Skeletal muscle tissue (tissue), 4 donors: ENCODE measurements around the gene CCDC9B. TPM values are rescaled to one million over a fixed set of nuclear protein-coding genes. Genes with fewer than 3 reads are reported as not detected.

Experiments
- H3K27ac ChIP-seq: one replicate; pipeline ENCODE4 v1.7.0; 2013; ENCODE audit warnings: mild to moderate bottlenecking, low read depth, low read length, inconsistent platforms
- H3K27me3 ChIP-seq, 3 donors: one replicate each; pipeline ENCODE4 v1.7.0; 2013; ENCODE audit warnings: low read length in 3 of 3; ENCODE audit not compliant: control insufficient read depth in 3 of 3, insufficient read depth in 3 of 3
- H3K36me3 ChIP-seq, 3 donors: one replicate each; pipeline ENCODE4 v1.7.0; 2013; ENCODE audit warnings: low read length in 3 of 3; ENCODE audit not compliant: control insufficient read depth in 3 of 3, insufficient read depth in 3 of 3
- H3K4me1 ChIP-seq, 3 donors: one replicate each; pipeline ENCODE4 v1.7.0; 2013; ENCODE audit warnings: low read length in 3 of 3, mild to moderate bottlenecking in 3 of 3; ENCODE audit not compliant: control insufficient read depth in 3 of 3, insufficient read depth in 3 of 3
- H3K4me3 ChIP-seq, 3 donors: one replicate each; pipeline ENCODE4 v1.7.0; 2013; ENCODE audit warnings: low read length in 3 of 3
- H3K9ac ChIP-seq, 3 donors: one replicate each; pipeline ENCODE4 v1.7.0; 2013; ENCODE audit warnings: low read length in 3 of 3, mild to moderate bottlenecking in 3 of 3, moderate library complexity in 2 of 3, low read depth in 1 of 3
- H3K9me3 ChIP-seq, 3 donors: one replicate each; pipeline ENCODE4 v1.7.0; 2013; ENCODE audit warnings: low read length in 3 of 3; ENCODE audit not compliant: control insufficient read depth in 3 of 3
- total RNA-seq: library from RNA; depleted of rRNA; stranded (reverse); fragments of >200 nt; gene quantifications from one replicate; pipeline ENCODE4 v1.2.3, GENCODE V29; 2014
- donor health status: Osteomylitis.

Gene CCDC9B
- total RNA-seq, 1 donor from 2014 or later: 2.1 TPM

GRCh38 chr15:40338041-40338657 lies 2.6 kb downstream of the CCDC9B start:
- H3K27ac ChIP-seq: peak overlapping the region; percentile 97
- H3K4me3 ChIP-seq: peak overlapping the region; percentile 89 to 90 (median 90)
- H3K4me1 ChIP-seq: peaks cover 88 to 95% (median 89%) of the 10 kb centered on the region in 3 donors
- H3K9ac ChIP-seq: peak overlapping the region; percentile 94 to 99 (median 99)
- H3K36me3 ChIP-seq: peaks cover 18 to 33% (median 19%) of the 10 kb centered on the region in 3 donors
- no peaks in the 10 kb centered on the region for H3K27me3 ChIP-seq
- no peaks in the 10 kb centered on the region for H3K9me3 ChIP-seq

DNA sequence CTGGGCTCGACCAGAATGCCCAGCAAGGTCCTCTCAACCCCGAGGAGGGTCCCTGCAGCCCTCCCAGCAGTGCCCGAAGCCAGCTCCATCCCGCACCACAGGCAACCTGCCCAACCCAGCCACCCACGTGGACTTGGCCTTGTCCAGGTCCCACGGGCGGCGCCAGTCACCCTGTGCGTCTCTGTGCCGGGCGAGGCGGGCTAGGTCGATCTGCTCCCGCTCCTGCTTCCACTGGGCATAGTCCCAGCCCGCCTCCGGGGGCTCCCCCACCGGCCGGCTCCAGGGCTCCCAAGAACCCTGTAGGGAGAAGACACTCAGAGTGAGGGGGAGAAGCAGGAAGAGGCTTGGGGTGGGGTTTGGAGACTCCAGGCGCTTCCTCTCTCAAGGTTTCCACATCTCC lies 3.1 kb downstream of the CCDC9B start:
- Histone ChIP-seq H3K9ac (peak overlapping the region in 2 of 3 donors; percentile 15 to 99), H3K27me3 (no peaks in the 10 kb centered on the region), H3K36me3 (peaks cover 18 to 33% (median 19%) of the 10 kb centered on the region in 3 donors), H3K9me3 (no peaks in the 10 kb centered on the region), H3K4me1 (peaks cover 83 to 89% (median 85%) of the 10 kb centered on the region in 3 donors), H3K27ac (peak overlapping the region; percentile 97), H3K4me3 (peak overlapping the region in 2 of 3 donors; percentile 2 to 14)

DNA sequence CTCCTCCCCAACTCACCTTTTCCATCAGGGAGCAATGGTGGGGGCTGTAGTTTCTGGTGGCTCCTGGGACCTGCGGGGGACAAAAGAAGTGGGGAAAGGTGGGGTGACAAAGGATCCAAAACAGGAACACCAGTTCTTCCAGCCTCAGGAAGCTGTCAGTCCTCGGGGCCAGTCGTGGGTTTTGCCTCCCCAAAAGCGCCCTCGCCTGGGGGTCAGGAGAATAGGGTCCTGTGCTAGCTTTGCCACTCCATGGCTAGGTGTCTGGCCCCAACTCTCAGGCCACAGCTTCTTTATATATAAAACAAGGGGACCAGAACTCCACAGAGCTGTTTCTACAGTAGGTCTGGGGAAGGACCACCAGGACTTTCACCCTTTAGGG lies 4.0 kb downstream of the CCDC9B start:
- Histone ChIP-seq H3K9ac (peak overlapping the region in 2 of 3 donors; percentile 24 to 33), H3K27ac (peak overlapping the region; percentile 10), H3K4me3 (no peak overlapping the region), H3K4me1 (peaks cover 82 to 90% (median 86%) of the 10 kb centered on the region in 3 donors), H3K36me3 (peaks cover 18 to 33% (median 19%) of the 10 kb centered on the region in 3 donors), H3K9me3 (no peaks in the 10 kb centered on the region), H3K27me3 (no peaks in the 10 kb centered on the region)

DNA sequence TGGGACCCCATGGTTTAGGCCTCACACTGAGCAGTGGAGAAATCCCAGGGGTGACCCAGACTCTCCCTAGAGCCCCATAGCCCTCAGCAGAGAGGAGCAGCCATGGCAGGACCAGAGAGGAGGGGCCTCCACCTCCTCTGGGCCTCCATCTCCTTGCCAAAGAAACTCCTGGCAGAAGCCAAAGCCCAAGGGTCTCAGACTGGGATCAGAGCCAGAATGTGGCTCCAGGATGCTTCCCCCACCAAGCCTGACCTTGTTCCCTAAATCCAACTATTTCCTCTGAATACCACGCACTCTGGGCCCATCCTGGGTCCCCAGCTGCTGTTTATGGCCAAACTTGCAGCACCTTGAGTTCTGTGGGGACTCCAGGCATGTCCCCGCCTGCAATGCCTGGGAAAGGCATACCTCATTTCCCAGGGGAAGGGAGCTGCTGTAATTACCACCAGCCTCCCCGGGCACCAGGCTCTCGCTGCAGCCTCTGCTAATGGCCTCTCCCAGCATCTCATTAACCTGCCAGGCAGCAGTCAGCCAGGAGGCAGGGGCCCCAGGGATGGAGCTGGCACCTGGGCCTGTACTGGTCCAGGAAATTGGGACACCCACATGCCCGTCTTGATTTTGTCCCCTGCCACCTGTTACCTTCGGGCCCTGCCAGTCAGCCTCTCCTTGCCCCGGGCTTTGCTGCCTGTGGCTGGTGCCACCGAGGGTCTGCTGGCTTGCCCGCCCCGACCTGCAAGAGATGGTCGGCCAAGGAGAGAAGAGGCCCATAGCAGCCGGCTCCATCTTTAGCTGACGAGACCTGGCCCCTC lies 4.6 kb downstream of the CCDC9B start:
- peak overlapping the region; percentile 73 for H3K27ac ChIP-seq
- peak overlapping the region; percentile 10 to 33 (median 22) for H3K9ac ChIP-seq

DNA sequence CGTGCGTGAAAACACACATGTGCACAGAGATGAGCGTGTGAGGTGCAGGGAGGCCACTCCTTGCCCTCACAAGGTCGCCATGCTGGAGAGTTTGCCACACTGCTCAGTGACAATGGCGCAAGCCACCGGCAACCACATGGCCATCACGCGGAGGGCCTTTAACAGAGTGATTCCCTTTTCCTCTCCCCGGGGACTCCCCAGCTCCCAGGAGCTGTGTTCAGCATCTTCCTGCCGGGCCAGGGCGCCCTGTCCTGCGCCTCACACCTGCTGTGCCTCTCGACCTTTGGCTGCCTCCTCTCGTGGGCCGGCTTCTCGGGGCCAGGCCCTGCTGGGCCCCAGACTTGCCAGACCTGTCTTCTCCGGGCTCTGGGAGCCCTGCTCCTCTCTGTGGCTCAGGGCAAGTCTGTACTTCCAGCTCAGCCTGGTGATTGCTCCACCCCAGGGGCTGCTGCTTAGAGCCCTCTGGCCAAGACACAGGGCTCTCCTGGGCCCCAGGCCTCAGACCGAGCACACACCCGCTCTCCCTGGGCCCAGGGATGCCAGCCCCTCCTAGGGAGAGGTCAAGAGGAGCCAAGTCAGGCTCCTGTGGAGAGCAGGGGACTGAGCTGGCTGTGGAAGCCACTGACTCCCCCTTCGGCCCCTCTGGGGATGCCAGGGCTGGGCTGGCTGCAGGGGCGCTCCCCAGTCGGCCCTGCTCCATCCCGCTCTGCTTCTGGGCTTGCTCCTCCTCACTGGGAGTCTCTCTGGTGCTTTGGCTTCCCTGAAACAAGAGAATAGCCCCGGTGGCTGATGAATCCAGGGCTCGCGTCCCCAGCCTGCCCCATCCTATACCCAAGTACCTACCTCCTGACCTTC lies 5.6 kb downstream of the CCDC9B start:
- Histone ChIP-seq H3K4me1 (peaks cover 67 to 90% (median 79%) of the 10 kb centered on the region in 3 donors), H3K27ac (peak overlapping the region; percentile 73), H3K27me3 (no peaks in the 10 kb centered on the region), H3K9ac (peak overlapping the region in 2 of 3 donors; percentile 22 to 66), H3K36me3 (peaks cover 18 to 33% (median 19%) of the 10 kb centered on the region in 3 donors), H3K9me3 (no peaks in the 10 kb centered on the region), H3K4me3 (no peak overlapping the region)

More for the DNA sequence above, 4.6 kb downstream of the CCDC9B start:
- peaks cover 76 to 90% (median 81%) of the 10 kb centered on the region in 3 donors for H3K4me1 ChIP-seq
- no peaks in the 10 kb centered on the region for H3K9me3 ChIP-seq
- H3K4me3 ChIP-seq: no peak overlapping the region
- H3K36me3 ChIP-seq: peaks cover 18 to 33% (median 19%) of the 10 kb centered on the region in 3 donors
- no peaks in the 10 kb centered on the region for H3K27me3 ChIP-seq

DNA sequence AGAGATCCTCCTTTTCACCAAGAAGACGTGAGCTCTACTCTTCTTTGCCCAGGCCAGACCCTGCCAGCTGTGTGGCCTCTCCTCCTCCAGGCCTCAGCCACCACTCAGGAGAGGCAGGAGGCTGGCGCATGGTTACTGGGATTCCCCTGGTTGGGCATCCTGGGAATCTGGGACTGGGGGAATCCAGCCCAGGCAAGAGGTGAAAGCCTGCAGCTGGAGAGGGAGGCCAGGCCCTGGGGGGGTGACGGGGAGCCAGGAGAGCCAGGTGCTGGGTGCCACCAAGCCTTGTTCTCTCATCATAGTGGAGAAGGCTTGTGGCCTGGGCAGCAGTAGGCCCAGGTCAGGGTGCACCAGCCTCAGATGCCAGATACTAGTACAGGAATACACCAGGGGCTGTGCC lies 6.2 kb downstream of the CCDC9B start:
- Histone ChIP-seq H3K9me3 (no peaks in the 10 kb centered on the region), H3K9ac (peak overlapping the region in 1 of 3 donors; percentile 66), H3K4me1 (peaks cover 62 to 87% (median 75%) of the 10 kb centered on the region in 3 donors), H3K27me3 (no peaks in the 10 kb centered on the region), H3K36me3 (peaks cover 18 to 33% (median 19%) of the 10 kb centered on the region in 3 donors), H3K4me3 (no peak overlapping the region), H3K27ac (peak overlapping the region; percentile 73)

DNA sequence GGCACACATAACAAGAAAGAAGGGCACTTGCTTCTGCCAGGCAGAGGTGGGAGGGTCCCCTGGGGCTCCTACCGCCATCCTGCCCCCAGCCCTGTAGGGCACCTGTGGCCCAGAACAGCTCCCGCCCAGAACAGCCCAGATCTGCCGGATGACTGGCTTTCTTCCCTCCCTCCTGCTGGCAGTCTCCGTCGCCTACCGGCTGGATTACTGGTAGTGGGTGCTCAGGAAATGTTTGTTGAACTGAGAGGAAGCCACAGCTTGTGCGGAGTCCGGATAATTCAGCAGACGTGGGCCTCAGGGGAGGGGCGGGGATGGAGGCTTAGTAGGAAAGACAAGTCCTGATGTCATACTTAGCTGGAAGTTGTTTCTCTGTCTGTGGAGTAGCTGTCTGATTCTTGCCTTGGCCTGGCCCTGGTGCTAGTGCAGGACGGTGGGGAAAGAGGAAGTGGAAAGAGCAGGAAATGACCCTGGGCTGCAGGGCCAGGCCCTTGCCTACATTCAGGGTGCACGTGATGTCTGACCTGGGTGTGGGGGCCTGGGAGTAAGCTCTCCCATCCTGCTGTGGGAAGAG lies 6.7 kb downstream of the CCDC9B start:
- Histone ChIP-seq H3K4me3 (peak overlapping the region in 2 of 3 donors; percentile 13 to 22), H3K4me1 (peaks cover 57 to 84% (median 69%) of the 10 kb centered on the region in 3 donors)

GRCh38 chr15:40332113-40332781 lies 8.5 kb downstream of the CCDC9B start:
- H3K4me1 ChIP-seq: peaks cover 39 to 80% (median 54%) of the 10 kb centered on the region in 3 donors
- peaks cover 14 to 22% (median 17%) of the 10 kb centered on the region in 3 donors for H3K36me3 ChIP-seq
- no peak overlapping the region for H3K9ac ChIP-seq
- H3K27ac ChIP-seq: no peak overlapping the region
- H3K9me3 ChIP-seq: no peaks in the 10 kb centered on the region
- H3K4me3 ChIP-seq: no peak overlapping the region
- H3K27me3 ChIP-seq: no peaks in the 10 kb centered on the region

More for the DNA sequence above, 6.7 kb downstream of the CCDC9B start:
- Histone ChIP-seq H3K36me3 (peaks cover 18 to 29% (median 19%) of the 10 kb centered on the region in 3 donors), H3K9ac (peak overlapping the region in 2 of 3 donors; percentile 13 to 66), H3K9me3 (no peaks in the 10 kb centered on the region), H3K27ac (peak overlapping the region; percentile 73), H3K27me3 (no peaks in the 10 kb centered on the region)

- Histone ChIP-seq H3K9ac (no peak overlapping the region), H3K4me3 (no peak overlapping the region), H3K36me3 (peaks cover 14 to 21% (median 16%) of the 10 kb centered on the region in 3 donors), H3K27ac (no peak overlapping the region), H3K27me3 (no peaks in the 10 kb centered on the region), H3K9me3 (no peaks in the 10 kb centered on the region), H3K4me1 (peaks cover 33 to 81% (median 49%) of the 10 kb centered on the region in 3 donors)
Observed at GRCh38 chr15:40331637-40332036, 9.1 kb downstream of the CCDC9B start.
